H9 (cell line): Measurements from ENCODE around the gene AIPL1. TPM values are rescaled to one million over a fixed set of nuclear protein-coding genes. Genes with fewer than 3 reads are reported as not detected.

ENCODE experiments used
- DNase-seq: peaks from one replicate; pipeline ENCODE4 v3.0.0-alpha.2; 2017
- H2AFZ ChIP-seq: one replicate; pipeline ENCODE4 v1.6.1; 2013; ENCODE audit warnings: mild to moderate bottlenecking, low read length, control low read depth, moderate library complexity
- H2AK5ac ChIP-seq: 2 replicates; pipeline ENCODE4 v1.6.1; 2013; ENCODE audit warnings: low read length, control low read depth, mixed read lengths; ENCODE audit not compliant: insufficient read length
- H2BK120ac ChIP-seq: one replicate; pipeline ENCODE4 v1.6.1; 2013; ENCODE audit warnings: low read depth, mild to moderate bottlenecking, low read length, control low read depth, inconsistent platforms; ENCODE audit not compliant: poor library complexity, severe bottlenecking
- H2BK12ac ChIP-seq: 2 replicates; pipeline ENCODE4 v1.6.1; 2013; ENCODE audit warnings: low read length, control low read depth, mixed read lengths, low read depth; ENCODE audit not compliant: insufficient read length
- H2BK15ac ChIP-seq: 2 replicates; pipeline ENCODE4 v1.6.1; 2013; ENCODE audit warnings: low read depth, low read length, control low read depth
- H2BK20ac ChIP-seq: one replicate; pipeline ENCODE4 v1.6.1; 2013; ENCODE audit warnings: low read depth, mild to moderate bottlenecking, low read length, control low read depth, inconsistent platforms; ENCODE audit not compliant: poor library complexity, severe bottlenecking
- H2BK5ac ChIP-seq: 2 replicates; pipeline ENCODE4 v1.6.1; 2013; ENCODE audit warnings: low read length, control low read depth, mixed read lengths; ENCODE audit not compliant: insufficient read length
- H3K14ac ChIP-seq: 2 replicates; pipeline ENCODE4 v1.6.1; 2013; ENCODE audit warnings: low read length, control low read depth; ENCODE audit not compliant: insufficient read depth
- H3K18ac ChIP-seq: 2 replicates; pipeline ENCODE4 v1.6.1; 2013; ENCODE audit warnings: low read depth, mild to moderate bottlenecking, mixed read lengths, low read length, control low read depth; ENCODE audit not compliant: insufficient read length
- H3K23ac ChIP-seq: 2 replicates; pipeline ENCODE4 v1.6.1; 2013; ENCODE audit warnings: low read length, control low read depth, mixed read lengths, low read depth; ENCODE audit not compliant: insufficient read length
- H3K23me2 ChIP-seq: 2 replicates; pipeline ENCODE4 v1.6.1; 2013; ENCODE audit warnings: low read depth, mild to moderate bottlenecking, mixed read lengths, low read length, control low read depth; ENCODE audit not compliant: insufficient read length, poor library complexity, severe bottlenecking
- H3K27ac ChIP-seq: 2 replicates; pipeline ENCODE4 v1.5.1; 2013; ENCODE audit warnings: low read length, control low read depth, mixed read lengths, low read depth; ENCODE audit not compliant: insufficient read length
- H3K27me3 ChIP-seq: 2 replicates; pipeline ENCODE4 v1.6.1; 2013; ENCODE audit warnings: low read length, control low read depth, inconsistent platforms; ENCODE audit not compliant: insufficient read depth
- H3K4ac ChIP-seq: 2 replicates; pipeline ENCODE4 v1.6.1; 2013; ENCODE audit warnings: low read depth, mild to moderate bottlenecking, control low read depth, inconsistent platforms, low read length, moderate library complexity
- H3K4me1 ChIP-seq: 2 replicates; pipeline ENCODE4 v1.6.1; 2013; ENCODE audit warnings: low read length, control low read depth, inconsistent platforms; ENCODE audit not compliant: insufficient read depth
- H3K4me2 ChIP-seq: 2 replicates; pipeline ENCODE4 v1.6.1; 2013; ENCODE audit warnings: low read length, control low read depth, mixed read lengths; ENCODE audit not compliant: insufficient read length, insufficient read depth
- H3K56ac ChIP-seq: 2 replicates; pipeline ENCODE4 v1.6.1; 2013; ENCODE audit warnings: low read depth, mild to moderate bottlenecking, mixed read lengths, low read length, control low read depth; ENCODE audit not compliant: insufficient read length
- H3K79me1 ChIP-seq: 2 replicates; pipeline ENCODE4 v1.6.1; 2013; ENCODE audit warnings: low read depth, mild to moderate bottlenecking, moderate library complexity, low read length, control low read depth, inconsistent platforms; ENCODE audit not compliant: insufficient read depth, poor library complexity, severe bottlenecking
- H3K79me2 ChIP-seq: 2 replicates; pipeline ENCODE4 v1.6.1; 2013; ENCODE audit warnings: low read length, control low read depth, inconsistent platforms; ENCODE audit not compliant: insufficient read depth
- H3K9ac ChIP-seq: 2 replicates; pipeline ENCODE4 v1.6.1; 2013; ENCODE audit warnings: low read length, control low read depth, mixed read lengths; ENCODE audit not compliant: insufficient read length; ENCODE audit errors: extremely low read depth
- H3K9me3 ChIP-seq: one replicate; pipeline ENCODE4 v1.6.1; 2013; ENCODE audit warnings: low read depth, low read length, inconsistent platforms; ENCODE audit not compliant: control insufficient read depth
- H3T11ph ChIP-seq: one replicate; pipeline ENCODE4 v1.6.1; 2013; ENCODE audit warnings: mild to moderate bottlenecking, low read length, control low read depth, inconsistent platforms
- H4K20me1 ChIP-seq: one replicate; pipeline ENCODE4 v1.6.1; 2013; ENCODE audit not compliant: control insufficient read depth, insufficient read length, insufficient read depth
- H4K5ac ChIP-seq: 2 replicates; pipeline ENCODE4 v1.6.1; 2013; ENCODE audit warnings: low read depth, mild to moderate bottlenecking, mixed read lengths, low read length, control low read depth; ENCODE audit not compliant: insufficient read length
- H4K8ac ChIP-seq: replicated peaks from 2 replicates; pipeline ENCODE4 v1.6.1; 2013; ENCODE audit warnings: low read length, control low read depth, mixed read lengths, low read depth; ENCODE audit not compliant: insufficient read length
- H4K91ac ChIP-seq: 2 replicates; pipeline ENCODE4 v1.6.1; 2013; ENCODE audit warnings: low read depth, mild to moderate bottlenecking, moderate library complexity, mixed read lengths, low read length, control low read depth; ENCODE audit not compliant: insufficient read length
- H3K27ac Mint-ChIP-seq, 3 experiments: 2 replicates in 2 of 3; 3 replicates in 1 of 3; pipeline ENCODE4 v1.8.0; 2020 to 2021; ENCODE audit warnings: mixed read lengths in 3 of 3, mild to moderate bottlenecking in 1 of 3, moderate library complexity in 1 of 3
- H3K27me3 Mint-ChIP-seq: 2 replicates; pipeline ENCODE4 v1.8.0; 2021; ENCODE audit warnings: low read depth, mild to moderate bottlenecking, moderate library complexity, mixed read lengths
- H3K36me3 Mint-ChIP-seq, 3 experiments: 2 replicates in 2 of 3; 3 replicates in 1 of 3; pipeline ENCODE4 v1.8.0; 2020 to 2021; ENCODE audit warnings: low read depth in 3 of 3, mixed read lengths in 3 of 3; ENCODE audit not compliant: insufficient read depth in 1 of 3
- H3K4me1 Mint-ChIP-seq, 2 experiments: 2 replicates each; pipeline ENCODE4 v1.8.0; 2020; ENCODE audit warnings: mixed read lengths in 2 of 2
- H3K4me3 Mint-ChIP-seq, 2 experiments: 2 replicates in 1 of 2; 3 replicates in 1 of 2; pipeline ENCODE4 v1.8.0; 2020 to 2021; ENCODE audit warnings: mild to moderate bottlenecking in 2 of 2, mixed read lengths in 2 of 2, moderate library complexity in 1 of 2
- H3K9me3 Mint-ChIP-seq, 2 experiments: 2 replicates in 1 of 2; 3 replicates in 1 of 2; pipeline ENCODE4 v1.8.0; 2020; ENCODE audit warnings: mild to moderate bottlenecking in 2 of 2, mixed read lengths in 2 of 2, moderate library complexity in 1 of 2
- WGBS: extraction: QIAGEN DNeasy Blood & Tissue Kit; methylation state at CpG from one replicate; pipeline ENCODE4 v1.1.7; 2013; ENCODE audit warnings: missing lambda C conversion rate, low lambda C conversion rate, mixed read lengths; ENCODE audit not compliant: insufficient read length; ENCODE audit errors: extremely low coverage; 5-methylcytosine and 5-hydroxymethylcytosine counted together
- total RNA-seq: library from RNA; stranded (reverse); gene quantifications from 2 replicates; pipeline ENCODE4 v1.2.1, GENCODE V29; 2021
- TF ChIP-seq, protein P1 (sequence below): fragments of 200-600 bp; sonication (generic); conservative IDR thresholded peaks from 3 replicates; pipeline ENCODE4 v1.8.0; 2021; ENCODE audit warnings: antibody characterized with exemption, mild to moderate bottlenecking

Gene AIPL1
- total RNA-seq, 1 experiment from 2014 or later: 0.57 TPM

DNA sequence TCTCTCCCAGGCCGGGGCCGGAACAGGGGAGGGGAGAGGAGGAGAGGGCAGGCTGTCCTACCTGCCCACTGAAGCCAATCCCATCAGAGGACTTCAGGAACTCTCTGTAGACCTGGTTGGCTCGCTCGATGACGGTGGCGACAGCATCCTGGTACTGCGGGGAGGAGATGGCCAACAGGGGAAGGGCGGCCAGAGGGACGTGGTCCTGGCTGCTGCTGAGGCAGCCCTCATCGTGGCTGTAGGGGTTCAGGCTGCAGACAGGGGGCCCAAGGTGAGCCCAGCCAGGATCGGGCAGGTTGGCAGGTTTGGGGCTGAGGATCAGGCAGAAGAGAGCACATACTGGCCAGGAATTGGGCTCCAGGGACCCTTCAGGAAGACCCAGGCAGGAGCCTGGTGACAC is 43.6 kb upstream of the AIPL1 start:
- Mint-ChIP-seq H3K9me3 (no peaks in the 10 kb centered on the region), H3K27me3 (no peaks in the 10 kb centered on the region; the same call in none of the 2 replicates), H3K4me3 (no peak overlapping the region), H3K36me3 (no peaks in the 10 kb centered on the region), H3K4me1 (peaks cover 18 to 31% of the 10 kb centered on the region in 2 experiments), H3K27ac (peak overlapping the region in 2 of 3 experiments; percentile 18 to 44; a peak in 1 of 7 replicates)
- Histone ChIP-seq H2BK12ac (no peak overlapping the region), H2BK15ac (no peak overlapping the region), H4K8ac (no peak overlapping the region), H2BK120ac (no peak overlapping the region), H2BK20ac (no peak overlapping the region), H3K79me1 (no peaks in the 10 kb centered on the region), H4K20me1 (no peaks in the 10 kb centered on the region), H2AFZ (no peak overlapping the region), H3K79me2 (no peaks in the 10 kb centered on the region), H3K27me3 (no peaks in the 10 kb centered on the region), H3K14ac (no peak overlapping the region; the same call in 1 of the 2 replicates), H2AK5ac (no peak overlapping the region), H3K56ac (no peak overlapping the region), H3K4ac (no peak overlapping the region), H3K4me2 (no peak overlapping the region), H2BK5ac (no peak overlapping the region), H3T11ph (no peak overlapping the region), H3K23me2 (no peaks in the 10 kb centered on the region), H3K4me1 (no peaks in the 10 kb centered on the region), H4K91ac (no peak overlapping the region), H3K27ac (no peak overlapping the region), H4K5ac (no peak overlapping the region), H3K23ac (no peak overlapping the region), H3K9ac (no peak overlapping the region), H3K9me3 (no peaks in the 10 kb centered on the region), H3K18ac (no peak overlapping the region)
- DNase-seq: no peak
- TF ChIP-seq, protein P1, sequence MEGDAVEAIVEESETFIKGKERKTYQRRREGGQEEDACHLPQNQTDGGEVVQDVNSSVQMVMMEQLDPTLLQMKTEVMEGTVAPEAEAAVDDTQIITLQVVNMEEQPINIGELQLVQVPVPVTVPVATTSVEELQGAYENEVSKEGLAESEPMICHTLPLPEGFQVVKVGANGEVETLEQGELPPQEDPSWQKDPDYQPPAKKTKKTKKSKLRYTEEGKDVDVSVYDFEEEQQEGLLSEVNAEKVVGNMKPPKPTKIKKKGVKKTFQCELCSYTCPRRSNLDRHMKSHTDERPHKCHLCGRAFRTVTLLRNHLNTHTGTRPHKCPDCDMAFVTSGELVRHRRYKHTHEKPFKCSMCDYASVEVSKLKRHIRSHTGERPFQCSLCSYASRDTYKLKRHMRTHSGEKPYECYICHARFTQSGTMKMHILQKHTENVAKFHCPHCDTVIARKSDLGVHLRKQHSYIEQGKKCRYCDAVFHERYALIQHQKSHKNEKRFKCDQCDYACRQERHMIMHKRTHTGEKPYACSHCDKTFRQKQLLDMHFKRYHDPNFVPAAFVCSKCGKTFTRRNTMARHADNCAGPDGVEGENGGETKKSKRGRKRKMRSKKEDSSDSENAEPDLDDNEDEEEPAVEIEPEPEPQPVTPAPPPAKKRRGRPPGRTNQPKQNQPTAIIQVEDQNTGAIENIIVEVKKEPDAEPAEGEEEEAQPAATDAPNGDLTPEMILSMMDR: no peak
- WGBS: no CpG with 5 or more reads among the region's 11 CpGs
